Tibial nerve (tissue), 4 donors: ENCODE data around the gene VPS26C. TPM values are rescaled to one million over a fixed set of nuclear protein-coding genes. Genes with fewer than 3 reads are reported as not detected.

Experiments
- DNase-seq, 2 donors: peaks; one replicate each; pipeline ENCODE4 v3.0.0-alpha.2; 2019; ENCODE audit warnings: low spot score in 2 of 2
- H3K27ac ChIP-seq, 4 donors: fragments of 200-600 bp; sonication (generic) in 3 of 4; one replicate each; pipeline ENCODE4 v1.5.1; 2017 to 2019; ENCODE audit warnings: mild to moderate bottlenecking in 1 of 4
- H3K27me3 ChIP-seq, 2 donors: fragments of 200-600 bp; sonication (generic) in 1 of 2; one replicate each; pipeline versions ENCODE4 v1.5.1 to v1.6.0; 2017 to 2019
- H3K36me3 ChIP-seq, 3 donors: fragments of 200-600 bp; sonication (generic); one replicate each; pipeline ENCODE4 v1.5.1; 2018 to 2019
- H3K4me1 ChIP-seq, 4 donors: fragments of 200-600 bp; sonication (generic) in 3 of 4; one replicate each; pipeline ENCODE4 v1.5.1; 2017 to 2019
- H3K4me3 ChIP-seq, 4 donors: fragments of 200-600 bp; sonication (generic) in 3 of 4; one replicate each; pipeline ENCODE4 v1.5.1; 2017 to 2019; ENCODE audit warnings: mild to moderate bottlenecking in 1 of 4, moderate library complexity in 1 of 4
- H3K9me3 ChIP-seq, 4 donors: fragments of 200-600 bp; sonication (generic) in 3 of 4; one replicate each; pipeline ENCODE4 v1.5.1; 2017 to 2019
- CTCF ChIP-seq, 5 experiments: fragments of 200-600 bp in 3 of 5; fragments of 450-650 bp in 2 of 5; sonication (generic) in 3 of 5; IDR thresholded peaks; one replicate each; pipeline ENCODE4 v1.5.1; 2016 to 2019; ENCODE audit warnings: antibody characterized with exemption in 5 of 5, mild to moderate bottlenecking in 3 of 5, moderate library complexity in 2 of 5
- EP300 ChIP-seq, 2 donors: sonication (generic); formaldehyde crosslinking; IDR thresholded peaks; one replicate each; pipeline ENCODE4 v1.6.1; 2017; ENCODE audit warnings: antibody characterized with exemption in 2 of 2, mild to moderate bottlenecking in 1 of 2
- POLR2A ChIP-seq, 2 donors: fragments of 450-650 bp; IDR thresholded peaks; one replicate each; pipeline ENCODE4 v1.6.1; 2017; ENCODE audit warnings: antibody characterized with exemption in 2 of 2, mild to moderate bottlenecking in 2 of 2, moderate library complexity in 2 of 2
- WGBS, 2 donors: methylation state at CpG; one replicate each; pipeline ENCODE4 v1.1.5; 2018; 5-methylcytosine and 5-hydroxymethylcytosine counted together
- total RNA-seq, 4 donors: library from RNA; depleted of rRNA; stranded (reverse); fragments of >200 nt; gene quantifications; one replicate each; pipeline ENCODE4 v1.1.0, GENCODE V29; 2016

Gene VPS26C
- total RNA-seq, 4 donors from 2014 or later = 34.7 to 55.8 (median 51.6) TPM

GRCh38 chr21:37253991-37254390, 13.1 kb downstream of the VPS26C start:
- H3K9me3 ChIP-seq = no peaks in the 10 kb centered on the region
- H3K4me3 ChIP-seq = no peak overlapping the region
- DNase-seq = no peak
- H3K27ac ChIP-seq = no peak overlapping the region
- TF ChIP-seq EP300 (IDR thresholded peaks at IDR 0.05) (no peak), CTCF (IDR thresholded peaks at IDR 0.05) (no peak), POLR2A (IDR thresholded peaks at IDR 0.05) (no peak)
- no peaks in the 10 kb centered on the region for H3K27me3 ChIP-seq
- 63 to 68% methylated on average over 6 of the region's 6 CpGs for WGBS, 2 donors
- no peaks in the 10 kb centered on the region for H3K36me3 ChIP-seq
- peaks cover 0 to 48% (median 5%) of the 10 kb centered on the region in 4 donors for H3K4me1 ChIP-seq

GRCh38 chr21:37251294-37251634, 15.9 kb downstream of the VPS26C start:
- Histone ChIP-seq H3K27ac (no peak overlapping the region), H3K36me3 (no peaks in the 10 kb centered on the region), H3K4me3 (no peak overlapping the region), H3K4me1 (peaks cover 0 to 31% (median 4%) of the 10 kb centered on the region in 4 donors), H3K27me3 (no peaks in the 10 kb centered on the region), H3K9me3 (no peaks in the 10 kb centered on the region)
- no peak for DNase-seq
- 55 to 59% methylated on average over 2 of the region's 2 CpGs for WGBS, 2 donors
- TF ChIP-seq CTCF (IDR thresholded peaks at IDR 0.05) = no peak
- no peak for TF ChIP-seq EP300 (IDR thresholded peaks at IDR 0.05)

GRCh38 chr21:37249112-37249904, 17.8 kb downstream of the VPS26C start:
- H3K4me1 ChIP-seq = peaks cover 0 to 35% (median 4%) of the 10 kb centered on the region in 4 donors
- WGBS, 2 donors = 81 to 88% methylated on average over 3 of the region's 3 CpGs
- H3K9me3 ChIP-seq = no peaks in the 10 kb centered on the region
- H3K4me3 ChIP-seq = no peak overlapping the region
- no peak for DNase-seq
- no peaks in the 10 kb centered on the region for H3K36me3 ChIP-seq
- TF ChIP-seq CTCF (IDR thresholded peaks at IDR 0.05) = no peak
- TF ChIP-seq POLR2A (IDR thresholded peaks at IDR 0.05) = no peak
- TF ChIP-seq EP300 (IDR thresholded peaks at IDR 0.05) = no peak
- H3K27me3 ChIP-seq = no peaks in the 10 kb centered on the region
- H3K27ac ChIP-seq = no peak overlapping the region

- Histone ChIP-seq H3K4me1 (peaks cover 0 to 36% (median 4%) of the 10 kb centered on the region in 4 donors), H3K36me3 (no peaks in the 10 kb centered on the region), H3K27me3 (no peaks in the 10 kb centered on the region), H3K4me3 (no peak overlapping the region), H3K9me3 (no peaks in the 10 kb centered on the region), H3K27ac (no peak overlapping the region)
- 73 to 95% methylated on average over 1 of the region's 1 CpG for WGBS, 2 donors
- TF ChIP-seq EP300 (IDR thresholded peaks at IDR 0.05) (no peak), CTCF (IDR thresholded peaks at IDR 0.05) (no peak)
- no peak for DNase-seq
Observed at GRCh38 chr21:37248298-37248697, 18.8 kb downstream of the VPS26C start.

GRCh38 chr21:37245151-37245550, 22.0 kb downstream of the VPS26C start:
- peaks cover 0 to 3% (median 0%) of the 10 kb centered on the region in 3 donors for H3K36me3 ChIP-seq
- WGBS, 2 donors = 87 to 88% methylated on average over 8 of the region's 8 CpGs

More at GRCh38 chr21:37245151-37245550, 22.0 kb downstream of the VPS26C start:
- Histone ChIP-seq H3K27me3 (no peaks in the 10 kb centered on the region), H3K4me1 (peaks cover 0 to 25% (median 4%) of the 10 kb centered on the region in 4 donors), H3K4me3 (no peak overlapping the region), H3K27ac (no peak overlapping the region), H3K9me3 (no peaks in the 10 kb centered on the region)
- DNase-seq = no peak
- TF ChIP-seq POLR2A (IDR thresholded peaks at IDR 0.05) (no peak), EP300 (IDR thresholded peaks at IDR 0.05) (no peak), CTCF (IDR thresholded peaks at IDR 0.05) (no peak)
